Amniotic epithelial cell (primary cell): ENCODE measurements around the gene CDH15.
"Not testable (repeated sequence)": the region's sequence is repeated elsewhere in the genome, so short reads cannot be mapped to it uniquely, and the experiment has no call there.

ENCODE experiments used
- DNase-seq: peaks from one replicate; pipeline ENCODE4 v3.0.0-alpha.2; 2010; ENCODE audit warnings: low read depth

Gene CDH15

GRCh38 chr16:89187770-89188392 is 16.3 kb downstream of the CDH15 start:
- no peak for DNase-seq

- not testable (repeated sequence) for DNase-seq
These were observed 17.2 kb downstream of the CDH15 start for GRCh38 chr16:89188471-89189357.

- DNase-seq = no peak
These were observed 17.9 kb downstream of the CDH15 start for GRCh38 chr16:89189358-89190025.

- no peak for DNase-seq
These were observed 18.8 kb downstream of the CDH15 start for GRCh38 chr16:89190150-89190958.

DNA sequence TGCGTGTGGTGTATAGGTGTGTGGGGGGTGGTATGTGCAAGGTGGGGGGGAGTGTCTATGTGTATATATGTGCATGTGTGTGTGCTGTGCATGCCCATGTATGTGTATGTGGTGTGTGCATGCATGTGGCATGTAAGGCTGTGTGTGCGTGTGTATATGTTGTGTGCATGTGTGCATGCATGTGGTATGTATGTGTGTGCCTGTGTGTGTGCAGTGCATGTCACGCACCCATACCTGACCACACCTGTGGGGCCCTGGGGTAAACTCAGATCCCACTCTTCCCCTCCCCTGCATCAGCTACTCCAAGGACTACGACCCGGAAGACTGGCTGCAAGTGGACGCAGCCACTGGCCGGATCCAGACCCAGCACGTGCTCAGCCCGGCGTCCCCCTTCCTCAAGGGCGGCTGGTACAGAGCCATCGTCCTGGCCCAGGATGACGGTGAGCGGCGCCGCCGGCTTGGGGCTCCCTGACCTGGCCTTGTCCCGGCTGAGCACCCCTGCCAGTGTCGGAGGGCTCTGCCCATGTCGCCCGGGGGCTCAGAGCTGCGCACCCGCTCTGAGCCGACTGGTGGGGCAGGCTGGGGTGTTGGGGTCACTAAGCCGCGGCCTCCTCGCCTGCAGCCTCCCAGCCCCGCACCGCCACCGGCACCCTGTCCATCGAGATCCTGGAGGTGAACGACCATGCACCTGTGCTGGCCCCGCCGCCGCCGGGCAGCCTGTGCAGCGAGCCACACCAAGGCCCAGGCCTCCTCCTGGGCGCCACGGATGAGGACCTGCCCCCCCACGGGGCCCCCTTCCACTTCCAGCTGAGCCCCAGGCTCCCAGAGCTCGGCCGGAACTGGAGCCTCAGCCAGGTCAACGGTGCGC is 19.7 kb downstream of the CDH15 start:
- no peak for DNase-seq

GRCh38 chr16:89191901-89192185 is 20.3 kb downstream of the CDH15 start:
- no peak for DNase-seq

- peak; percentile 89 for DNase-seq
These were observed 20.8 kb downstream of the CDH15 start for GRCh38 chr16:89192186-89192955.

- peak; percentile 85 for DNase-seq
These were observed 21.5 kb downstream of the CDH15 start for GRCh38 chr16:89192956-89193575.

GRCh38 chr16:89193576-89194293 is 22.2 kb downstream of the CDH15 start:
- no peak for DNase-seq

- DNase-seq = no peak
These were observed 23.1 kb downstream of the CDH15 start for GRCh38 chr16:89194340-89195311.

DNA sequence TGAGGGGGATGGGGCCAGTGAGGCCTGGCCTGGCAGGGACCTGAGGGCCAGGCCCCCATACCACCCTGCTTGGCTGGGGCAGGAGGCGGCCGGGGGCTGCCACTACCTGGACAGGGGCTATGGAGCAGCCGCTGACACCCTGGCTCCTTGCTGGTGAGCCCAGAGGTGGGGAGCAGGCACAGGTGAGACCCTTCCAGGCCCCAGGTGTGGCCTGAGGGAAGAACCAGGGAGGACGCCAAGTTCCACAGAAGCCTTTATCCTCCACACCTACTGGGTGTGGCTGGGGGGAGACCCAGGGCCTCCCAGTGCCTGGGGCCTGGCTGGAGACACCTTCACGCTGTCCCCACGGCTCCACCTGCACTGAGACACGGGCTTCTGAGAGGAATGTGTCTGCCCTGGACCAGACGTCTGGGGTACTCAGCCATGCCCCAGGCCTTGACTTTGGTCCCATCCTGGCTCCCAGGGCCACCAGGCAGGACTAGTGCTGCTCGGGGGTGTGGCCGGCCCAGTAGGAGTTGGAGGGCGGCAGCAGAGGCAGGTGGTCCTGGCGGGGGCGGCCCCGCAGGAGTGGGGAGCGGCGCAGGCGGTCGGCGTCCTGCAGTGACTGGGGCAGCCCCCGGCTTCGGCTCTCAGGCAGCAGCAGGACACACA is 24.1 kb downstream of the CDH15 start:
- no peak for DNase-seq

GRCh38 chr16:89197033-89197632 is 25.6 kb downstream of the CDH15 start:
- no peak for DNase-seq

DNA sequence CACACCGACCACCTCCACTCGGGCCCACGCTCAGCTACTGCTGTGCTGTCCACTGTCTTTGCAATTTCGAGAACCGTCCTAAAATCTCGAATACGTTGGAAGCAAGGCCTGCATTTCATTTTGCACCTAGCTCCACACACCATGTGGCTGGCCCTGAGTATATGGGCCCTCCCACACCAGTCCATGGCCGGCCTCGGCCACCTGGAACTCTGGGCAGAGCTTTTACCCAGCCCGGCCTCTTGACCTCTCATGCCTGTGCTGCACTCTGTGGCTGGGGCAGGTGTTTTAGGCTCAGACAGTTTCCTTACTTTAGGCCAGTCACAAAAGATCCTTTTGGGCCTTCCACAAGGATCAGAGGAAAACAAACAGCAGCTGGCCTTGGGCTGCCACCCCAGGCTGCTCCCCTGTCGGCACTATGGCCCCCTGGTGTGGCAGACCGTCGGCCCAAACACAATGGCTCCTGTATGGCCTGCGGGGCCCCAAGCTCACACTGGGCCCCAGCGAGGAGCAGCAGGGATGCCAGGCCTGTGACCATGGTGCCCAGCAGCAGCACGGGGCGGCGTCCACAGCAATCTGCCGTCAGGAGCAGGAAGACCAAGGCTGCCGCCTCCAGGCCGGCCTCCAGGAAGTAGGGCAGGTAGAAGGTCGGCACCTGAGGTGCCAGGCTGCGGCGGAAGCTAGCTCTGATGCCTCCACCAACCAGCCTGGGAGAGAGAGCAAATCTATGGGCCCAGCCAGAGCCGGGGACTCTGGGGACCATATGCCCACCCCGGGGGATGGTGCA is 26.3 kb downstream of the CDH15 start:
- no peak for DNase-seq

- DNase-seq = no peak
These were observed 27.1 kb downstream of the CDH15 start for GRCh38 chr16:89198417-89199240.
